Measurements from ENCODE around the gene SPOCK1. TPM values are rescaled to one million over a fixed set of nuclear protein-coding genes. Genes with fewer than 3 reads are reported as not detected.

The SPOCK1 gene
- total and polyA plus RNA-seq, 2 of the 13 experiments (the other 11 are each of a cell fraction or from before 2014, with no cell fraction given): 0.18 to 0.29 TPM

DNA sequence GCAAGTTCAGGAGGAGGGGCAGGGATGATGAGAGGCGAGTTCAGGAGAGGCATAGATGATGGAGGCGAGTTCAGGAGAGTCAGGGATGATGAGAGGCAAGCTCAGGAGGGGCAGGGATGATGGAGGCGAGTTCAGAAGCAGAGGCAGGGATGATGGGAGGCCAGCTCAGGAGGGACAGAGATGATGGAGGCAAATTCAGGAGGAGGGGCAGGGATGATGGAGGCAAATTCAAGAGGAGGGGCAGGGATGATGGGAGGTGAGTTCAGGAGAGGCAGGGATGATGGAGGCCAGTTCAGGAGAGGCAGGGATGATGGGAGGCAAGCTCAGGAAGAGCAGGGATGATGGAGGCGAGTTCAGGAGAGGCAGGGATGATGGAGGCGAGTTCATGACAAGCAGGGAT lies 17.8 kb upstream of the SPOCK1 start:
- 3% methylated on average over 5 of the region's 5 CpGs for WGBS (ENCODE audit: low lambda C conversion rate)
- no TSS peak for BruUV-seq (replicated peaks)
- TF ChIP-seq IKZF4 (CRISPR knock-in tag; IDR thresholded peaks at IDR 0.05; ENCODE audit: borderline replicate concordance, low read depth, not compliant biosample characterization) (no peak), SMAD9 (CRISPR knock-in tag; IDR thresholded peaks at IDR 0.05) (no peak), ZNF777 (CRISPR knock-in tag; IDR thresholded peaks at IDR 0.05) (no peak), ZNF781 (CRISPR knock-in tag; IDR thresholded peaks at IDR 0.05; ENCODE audit: borderline replicate concordance, not compliant biosample characterization) (no peak), RBAK (CRISPR knock-in tag; IDR thresholded peaks at IDR 0.05) (no peak), ZNF234 (CRISPR knock-in tag; conservative IDR thresholded peaks at IDR 0.05) (no peak), ZNF879 (CRISPR knock-in tag; IDR thresholded peaks at IDR 0.05) (no peak), HMGA1 (CRISPR knock-in tag; conservative IDR thresholded peaks at IDR 0.05) (no peak), CENPT (CRISPR knock-in tag; IDR thresholded peaks at IDR 0.05; ENCODE audit: low read depth) (no peak), FOXO1 (CRISPR knock-in tag; IDR thresholded peaks at IDR 0.05) (no peak), RARA (CRISPR knock-in tag; IDR thresholded peaks at IDR 0.05) (no peak), ASH2L (IDR thresholded peaks at IDR 0.05; ENCODE audit: insufficient read length, low read depth, low read length) (no peak), ZNF746 (CRISPR knock-in tag; IDR thresholded peaks at IDR 0.05) (no peak)
- TF ChIP-seq, protein P1, sequence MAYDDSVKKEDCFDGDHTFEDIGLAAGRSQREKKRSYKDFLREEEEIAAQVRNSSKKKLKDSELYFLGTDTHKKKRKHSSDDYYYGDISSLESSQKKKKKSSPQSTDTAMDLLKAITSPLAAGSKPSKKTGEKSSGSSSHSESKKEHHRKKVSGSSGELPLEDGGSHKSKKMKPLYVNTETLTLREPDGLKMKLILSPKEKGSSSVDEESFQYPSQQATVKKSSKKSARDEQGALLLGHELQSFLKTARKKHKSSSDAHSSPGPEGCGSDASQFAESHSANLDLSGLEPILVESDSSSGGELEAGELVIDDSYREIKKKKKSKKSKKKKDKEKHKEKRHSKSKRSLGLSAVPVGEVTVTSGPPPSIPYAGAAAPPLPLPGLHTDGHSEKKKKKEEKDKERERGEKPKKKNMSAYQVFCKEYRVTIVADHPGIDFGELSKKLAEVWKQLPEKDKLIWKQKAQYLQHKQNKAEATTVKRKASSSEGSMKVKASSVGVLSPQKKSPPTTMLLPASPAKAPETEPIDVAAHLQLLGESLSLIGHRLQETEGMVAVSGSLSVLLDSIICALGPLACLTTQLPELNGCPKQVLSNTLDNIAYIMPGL (CRISPR knock-in tag; IDR thresholded peaks at IDR 0.05; ENCODE audit: borderline replicate concordance in 1 of 2, low read depth in 1 of 2): no peak
- TF ChIP-seq, protein P2, sequence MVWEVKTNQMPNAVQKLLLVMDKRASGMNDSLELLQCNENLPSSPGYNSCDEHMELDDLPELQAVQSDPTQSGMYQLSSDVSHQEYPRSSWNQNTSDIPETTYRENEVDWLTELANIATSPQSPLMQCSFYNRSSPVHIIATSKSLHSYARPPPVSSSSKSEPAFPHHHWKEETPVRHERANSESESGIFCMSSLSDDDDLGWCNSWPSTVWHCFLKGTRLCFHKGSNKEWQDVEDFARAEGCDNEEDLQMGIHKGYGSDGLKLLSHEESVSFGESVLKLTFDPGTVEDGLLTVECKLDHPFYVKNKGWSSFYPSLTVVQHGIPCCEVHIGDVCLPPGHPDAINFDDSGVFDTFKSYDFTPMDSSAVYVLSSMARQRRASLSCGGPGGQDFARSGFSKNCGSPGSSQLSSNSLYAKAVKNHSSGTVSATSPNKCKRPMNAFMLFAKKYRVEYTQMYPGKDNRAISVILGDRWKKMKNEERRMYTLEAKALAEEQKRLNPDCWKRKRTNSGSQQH (CRISPR knock-in tag; IDR thresholded peaks at IDR 0.05; ENCODE audit: low read depth): no peak
- H4K20me1 ChIP-seq (ENCODE audit: insufficient read depth, low read length): no peaks in the 10 kb centered on the region
- CTCF ChIA-PET (ENCODE audit: low intra/inter-chr PET ratio, low total read pairs): no interaction called here
- intact Hi-C loops (cut with micrococcal nuclease; ENCODE audit: unreplicated experiment) (no loop called here), in situ Hi-C loops (cut with HindIII; ENCODE audit: extremely low pct_ligation_motif_present, low pct_unique_long_range_greater_than_20kb) (no loop called here)
- ATAC-seq: no peak
- no peaks in the 10 kb centered on the region for H3K79me2 ChIP-seq (ENCODE audit: insufficient read depth, low read length)
- no peaks in the 10 kb centered on the region for H3K4me1 ChIP-seq (ENCODE audit: insufficient read depth, low read length)
- H3K9ac ChIP-seq (ENCODE audit: insufficient read depth, low read depth, low read length): no peak overlapping the region
- no peaks in the 10 kb centered on the region; a peak in 2 of 5 replicates for H3K27me3 ChIP-seq (ENCODE audit: control insufficient read depth in 1 of 2, insufficient read depth in 2 of 2, low read length in 2 of 2)
- no peaks in the 10 kb centered on the region for H3K36me3 ChIP-seq (replicated peaks in 1 of 2; ENCODE audit: control insufficient read depth in 1 of 2, insufficient read depth in 2 of 2, low read length in 2 of 2)
- no peak overlapping the region for H3K27ac ChIP-seq (ENCODE audit: extremely low read length, insufficient read depth, low read length)
- H3K4me3 ChIP-seq (replicated peaks in 1 of 3; ENCODE audit: insufficient read depth in 1 of 3, low read depth in 2 of 3, low read length in 3 of 3): no peak overlapping the region
- H3K4me2 ChIP-seq (ENCODE audit: low read depth, low read length): no peak overlapping the region
- FAIRE-seq: no peak
- no peaks in the 10 kb centered on the region for H3K9me3 ChIP-seq (ENCODE audit: low read length)
- POLR2A ChIA-PET: no interaction called here
- DNase-seq (ENCODE audit: low spot score): no peak
- H2AFZ ChIP-seq (ENCODE audit: low read length): no peak overlapping the region
